ELR (cell line): ENCODE measurements around the gene TRAPPC6A.
A peak's percentile ranks its signal among the peaks of the same experiment; 100 is the strongest.

Experiments
- DNase-seq: peaks from one replicate; pipeline ENCODE4 v3.0.0-alpha.2; 2015; ENCODE audit warnings: low read depth

TRAPPC6A gene

GRCh38 chr19:45163156-45163555, 14.9 kb downstream of the TRAPPC6A start:
- no peak for DNase-seq

- no peak for DNase-seq
Observed at GRCh38 chr19:45162608-45163143, 15.4 kb downstream of the TRAPPC6A start.

DNA sequence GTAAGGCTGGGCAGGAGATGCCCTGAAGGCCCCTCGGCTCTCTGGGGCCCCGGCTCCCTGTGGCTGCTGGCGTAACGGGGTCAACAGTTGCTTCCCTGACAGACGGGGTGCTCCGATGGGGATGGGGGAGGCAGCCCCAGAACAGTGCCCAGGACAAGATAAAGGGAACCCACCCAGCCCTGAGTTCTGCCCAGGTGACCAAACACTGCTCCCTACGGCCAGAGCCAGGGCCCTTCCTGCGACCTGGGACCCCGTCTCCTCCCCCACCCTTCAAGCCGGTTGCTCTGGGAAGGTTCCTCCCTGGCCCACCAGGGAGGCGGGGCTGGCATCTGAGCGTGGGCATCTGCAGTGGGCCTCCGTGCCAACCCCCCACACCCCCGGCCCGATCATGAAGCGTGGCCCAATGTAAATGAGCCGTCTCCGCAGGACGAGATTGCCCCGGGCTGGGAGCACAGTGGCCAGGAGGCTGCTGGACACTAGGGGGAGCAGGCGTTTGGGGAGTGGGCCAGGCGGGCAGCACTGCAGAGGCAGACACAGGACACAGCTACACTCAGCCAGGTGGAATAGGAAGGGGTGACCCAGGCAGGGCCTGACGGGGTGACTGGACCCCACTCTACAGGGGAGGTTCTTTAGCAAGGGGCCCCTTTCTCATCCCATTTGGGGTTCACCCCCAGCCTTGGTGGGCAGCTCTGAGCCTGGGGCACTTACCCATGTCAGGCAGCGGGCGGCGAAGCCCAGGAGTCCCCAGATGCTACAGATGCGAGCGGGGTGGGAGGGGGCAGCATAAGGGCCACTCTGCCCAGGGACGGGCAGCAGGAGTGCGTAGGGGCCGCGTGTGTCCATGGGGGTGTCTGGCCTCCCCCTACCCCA, 16.1 kb downstream of the TRAPPC6A start:
- DNase-seq, result peak; percentile 60

DNA sequence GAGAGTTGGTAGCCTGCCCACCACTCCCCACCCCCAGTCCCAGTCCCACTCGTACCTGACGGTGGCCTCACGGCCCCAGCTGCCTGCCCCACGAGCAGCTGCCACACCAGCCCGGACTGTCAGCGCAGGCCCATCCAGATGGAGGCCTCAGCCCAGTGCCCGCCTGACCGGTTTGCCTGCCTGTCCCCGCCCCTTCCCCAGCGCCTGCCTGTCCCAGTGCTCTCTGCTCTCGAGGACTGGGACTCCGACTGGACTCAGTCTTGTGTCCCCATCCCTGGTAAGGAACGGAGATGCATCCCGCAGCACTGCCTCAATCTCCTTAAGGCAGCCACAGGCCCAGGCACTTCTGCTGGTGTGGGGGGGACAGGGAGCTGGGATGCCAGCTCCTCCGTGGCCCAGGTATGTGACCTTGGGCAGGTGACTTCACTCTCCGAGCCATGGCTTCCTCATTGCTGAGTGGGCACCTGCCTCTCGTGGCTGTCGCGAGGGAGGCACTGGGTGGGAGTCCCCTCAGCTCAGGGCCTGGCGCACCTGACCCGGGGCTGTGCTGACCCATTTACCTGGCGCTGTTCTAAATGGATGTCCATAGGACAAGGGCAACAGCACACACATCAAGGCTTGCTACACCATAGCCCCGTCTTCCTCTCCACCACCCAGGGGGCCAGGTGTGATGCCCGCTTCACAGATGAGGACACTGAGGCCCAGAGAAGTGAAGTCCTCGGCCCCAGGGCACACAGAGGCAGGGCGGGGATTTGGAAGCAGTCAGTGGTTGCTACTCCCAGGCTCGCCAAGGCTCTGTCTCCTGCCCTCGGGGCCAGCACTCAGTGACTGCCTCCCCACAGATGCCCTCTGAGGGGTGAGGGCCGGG, 16.9 kb downstream of the TRAPPC6A start, which contains the start of gene NKPD1:
TSS of gene NKPD1 (minus strand) at position 113 of the 868 bp plus-strand sequence. CDS start 832 bp downstream, outside the sequence.
- DNase-seq, result no peak

DNA sequence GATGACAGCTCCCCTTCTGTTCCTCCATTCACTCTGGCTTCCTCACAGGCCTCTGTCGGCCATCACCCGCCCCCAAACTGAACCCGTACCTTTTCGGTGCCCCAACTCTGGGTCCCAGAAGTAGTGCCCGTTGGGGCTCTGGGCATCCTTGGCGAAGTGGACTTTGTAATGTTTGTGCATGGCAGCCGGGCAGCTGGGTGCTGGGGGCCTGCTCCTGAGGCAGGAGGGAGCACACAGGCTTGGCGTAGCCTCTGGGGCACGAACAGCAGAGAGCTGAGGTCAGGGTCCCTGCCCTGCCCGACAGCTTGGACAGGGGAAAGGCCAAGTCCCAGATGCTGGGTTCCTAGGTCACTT, 18.1 kb downstream of the TRAPPC6A start:
- no peak for DNase-seq

- no peak for DNase-seq
Observed at GRCh38 chr19:45159210-45159970, 18.6 kb downstream of the TRAPPC6A start.

DNA sequence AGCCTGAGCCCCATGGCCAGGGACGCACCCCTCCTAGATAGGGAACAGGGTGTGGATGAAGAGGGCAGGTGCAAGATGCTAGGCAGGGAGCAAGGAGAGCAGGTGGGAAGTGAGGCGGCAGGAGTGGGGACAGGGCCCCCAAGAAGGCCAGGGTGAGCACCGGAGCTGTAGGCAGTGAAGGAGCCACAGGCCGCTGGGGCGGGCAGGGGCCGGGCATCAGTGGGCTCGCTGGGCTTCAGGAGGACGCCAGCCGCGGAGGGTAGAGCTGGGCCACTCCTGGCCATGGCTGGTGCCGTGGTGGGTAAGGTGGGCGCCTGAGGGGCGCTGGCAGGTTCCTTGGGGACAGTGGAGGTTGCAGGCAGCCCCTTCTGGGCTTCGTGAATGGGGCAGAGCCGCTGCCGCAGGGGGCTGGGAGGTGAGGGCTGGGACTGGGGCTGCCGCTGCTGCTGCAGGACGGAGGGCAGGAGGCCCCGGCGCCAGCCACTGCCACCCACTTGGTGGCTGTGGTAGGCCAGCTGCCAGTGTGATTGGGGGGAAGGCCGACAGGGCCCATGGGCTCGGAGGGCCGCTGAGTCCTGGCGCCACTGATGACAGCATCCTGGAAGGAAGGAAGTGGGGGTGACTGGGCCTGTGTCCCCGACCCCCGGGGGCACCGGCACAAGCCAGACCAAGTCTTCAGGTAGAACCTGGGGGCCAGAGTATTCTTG, 19.4 kb downstream of the TRAPPC6A start:
- DNase-seq, result no peak

DNA sequence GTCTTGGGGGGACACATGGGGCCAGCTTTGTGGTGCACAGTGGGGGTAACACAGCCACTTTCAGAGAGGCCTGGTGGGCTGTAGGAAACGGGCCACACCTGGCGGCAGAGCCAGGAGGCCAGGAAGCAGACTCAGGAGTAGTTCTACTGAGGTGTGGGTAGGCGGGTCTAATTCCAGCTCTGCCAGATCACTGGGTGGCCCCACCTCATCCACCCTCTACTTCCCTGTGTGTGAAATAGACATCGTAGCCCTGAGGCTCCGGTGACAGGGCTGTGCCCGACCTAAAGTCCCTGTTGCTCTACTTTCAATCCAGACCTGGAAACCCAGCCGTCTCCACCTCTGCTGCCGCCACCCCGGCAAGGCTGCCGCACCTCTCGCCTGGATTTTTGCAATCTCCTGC, 21.3 kb downstream of the TRAPPC6A start:
- no peak for DNase-seq

DNA sequence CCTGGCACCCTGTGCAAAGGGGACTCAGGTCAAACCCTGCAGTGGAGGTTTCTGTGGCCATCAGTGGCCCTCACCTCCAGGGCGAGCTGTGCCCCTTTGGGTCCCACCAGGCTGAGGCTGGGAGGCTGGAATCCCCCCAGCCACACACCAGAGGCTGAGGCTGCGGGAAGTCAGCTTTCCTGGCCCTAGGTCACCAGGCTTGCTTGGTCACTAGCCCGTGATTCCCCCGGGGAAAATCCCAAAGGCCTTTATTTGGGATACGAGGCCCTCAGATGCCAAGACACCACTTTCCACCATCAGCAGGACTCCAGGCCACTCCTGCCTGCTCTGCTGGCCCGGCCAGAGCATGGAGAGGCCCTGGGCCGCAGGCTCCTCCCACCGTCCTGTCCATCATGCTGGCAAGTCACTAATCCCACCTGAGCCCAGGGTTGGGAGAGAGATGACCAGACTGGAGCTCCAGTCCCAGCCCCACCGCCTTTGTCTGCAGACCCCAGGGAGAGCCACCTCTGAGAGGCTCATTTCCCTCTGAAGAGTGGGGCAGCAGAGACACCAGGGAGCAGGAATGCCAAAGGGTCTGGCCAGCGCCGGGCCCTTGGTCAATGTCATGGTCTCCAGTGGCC, 21.9 kb downstream of the TRAPPC6A start:
- DNase-seq, result no peak

DNA sequence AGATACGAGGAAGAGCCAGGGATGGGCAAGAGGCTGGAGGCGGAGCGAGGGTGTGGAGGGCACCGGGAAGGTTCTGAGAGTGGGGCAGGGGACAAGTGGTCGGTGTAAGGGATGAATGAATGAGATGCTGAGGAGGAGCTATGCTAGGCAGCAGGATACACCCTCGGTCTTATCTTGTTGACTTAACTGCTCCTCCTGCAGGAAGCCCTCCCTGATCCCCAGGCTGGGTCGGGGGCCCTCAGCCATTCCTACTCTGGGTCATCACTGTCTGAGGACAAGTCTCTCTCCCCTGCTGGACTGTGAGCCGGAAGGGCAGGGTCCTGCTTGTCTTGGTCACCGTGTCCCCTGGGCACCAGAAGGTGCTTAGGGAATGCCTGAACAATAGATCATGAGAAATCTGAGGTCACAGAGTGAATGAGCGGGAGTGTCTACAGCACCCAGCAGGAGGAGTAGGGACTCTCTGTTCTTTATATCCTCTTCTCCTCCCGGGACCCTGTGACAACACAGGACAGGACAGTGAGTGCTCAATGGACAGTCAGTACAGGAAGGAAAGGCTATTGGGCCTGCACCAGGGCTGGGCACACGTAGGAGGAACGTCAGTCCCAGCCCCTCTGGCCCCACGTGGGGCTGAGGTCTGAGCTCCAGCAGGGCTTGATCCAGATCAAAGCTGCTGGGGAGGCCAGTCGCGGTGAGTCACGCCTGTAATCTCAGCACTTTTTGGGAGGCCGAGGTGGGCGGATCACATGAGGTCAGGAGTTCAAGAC, 23.8 kb downstream of the TRAPPC6A start:
- peak; percentile 83 for DNase-seq

- peak; percentile 44 for DNase-seq
Observed at GRCh38 chr19:45153339-45154063, 24.5 kb downstream of the TRAPPC6A start.

DNA sequence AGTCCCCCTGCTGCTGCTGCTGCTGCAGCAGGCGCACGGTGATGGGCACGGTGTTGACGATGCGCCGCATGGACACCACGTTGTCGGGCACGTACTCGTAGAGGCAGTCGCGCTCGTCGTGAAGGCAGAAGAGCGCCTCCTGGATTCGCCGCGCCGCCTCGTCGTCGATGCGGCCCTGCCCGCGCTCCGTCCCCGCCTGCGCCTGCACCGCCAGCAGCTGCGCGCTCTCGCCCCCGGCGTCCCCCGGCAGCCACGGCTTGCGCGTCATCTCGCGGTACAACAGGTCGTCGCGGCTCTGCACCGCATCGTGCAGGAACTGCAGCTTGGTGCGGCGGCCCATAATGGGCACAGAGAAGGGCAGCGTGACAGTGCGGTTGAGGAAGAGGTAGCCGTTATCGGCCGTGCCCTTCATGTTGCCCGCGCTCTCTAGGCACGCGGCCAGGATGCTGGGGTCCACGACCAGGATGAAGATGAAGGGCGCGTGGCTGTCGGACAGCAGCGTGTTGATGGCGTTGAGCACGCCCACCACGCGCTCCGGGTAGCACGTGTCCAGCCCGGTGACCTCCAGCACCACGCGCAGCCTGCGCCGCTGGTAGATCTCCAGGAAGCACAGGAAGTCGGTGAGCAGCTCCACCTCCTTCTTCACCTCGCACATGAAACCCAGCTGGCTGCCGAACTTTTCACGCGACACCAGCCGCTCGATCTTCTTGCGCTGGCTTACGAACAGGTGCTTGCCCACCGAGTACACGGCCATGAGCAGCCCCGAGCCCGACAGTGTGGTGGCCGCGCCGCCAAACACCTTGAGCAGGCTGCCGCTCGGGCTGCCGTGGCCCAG, 25.3 kb downstream of the TRAPPC6A start:
- no peak for DNase-seq

GRCh38 chr19:45151821-45152503, 26.1 kb downstream of the TRAPPC6A start:
- DNase-seq, result no peak

DNA sequence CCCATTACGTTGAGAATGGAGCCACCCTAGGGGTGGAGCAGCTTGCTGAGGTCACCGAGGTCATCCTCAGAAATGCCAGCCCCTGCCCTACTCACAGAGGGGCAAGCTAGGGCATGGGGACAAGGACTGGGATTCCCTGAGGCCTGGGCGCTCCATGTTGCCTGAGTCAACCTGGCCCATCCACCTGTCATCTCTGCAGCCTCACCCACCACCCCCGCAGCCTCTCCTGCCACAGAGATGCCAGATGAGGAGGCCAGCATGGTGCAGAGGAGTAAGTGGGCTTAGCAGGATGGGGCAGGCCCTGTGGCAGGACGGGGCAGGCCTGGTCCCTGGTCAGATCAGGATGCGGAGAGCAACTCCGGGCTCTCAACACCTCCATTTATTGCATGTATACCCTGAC, 26.7 kb downstream of the TRAPPC6A start:
- DNase-seq, result no peak

GRCh38 chr19:45150751-45151281, 27.2 kb downstream of the TRAPPC6A start:
- no peak for DNase-seq

- no peak for DNase-seq
Observed at GRCh38 chr19:45150180-45150579, 27.9 kb downstream of the TRAPPC6A start.

DNA sequence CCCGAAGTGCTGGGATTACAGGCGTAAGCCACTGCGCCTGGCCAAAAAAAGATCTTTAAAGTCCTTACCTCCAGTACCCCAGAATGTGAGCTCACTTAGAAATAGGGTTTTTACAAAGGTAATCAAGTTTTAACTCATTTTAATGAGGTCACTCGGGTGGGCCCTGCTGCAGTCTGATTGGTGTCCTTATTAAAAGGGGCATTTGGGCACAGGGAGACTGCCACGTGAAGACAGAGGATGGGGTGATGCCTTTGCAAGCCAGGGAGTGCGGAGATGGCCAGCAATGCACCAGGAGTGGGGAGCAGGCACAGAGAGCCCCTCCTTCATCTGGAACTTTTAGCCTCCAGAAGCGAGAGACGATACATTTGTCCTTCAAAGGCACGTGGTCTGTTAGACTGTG, 28.9 kb downstream of the TRAPPC6A start:
- no peak for DNase-seq
